ENCODE measurements around the gene KCNG2.

DNA sequence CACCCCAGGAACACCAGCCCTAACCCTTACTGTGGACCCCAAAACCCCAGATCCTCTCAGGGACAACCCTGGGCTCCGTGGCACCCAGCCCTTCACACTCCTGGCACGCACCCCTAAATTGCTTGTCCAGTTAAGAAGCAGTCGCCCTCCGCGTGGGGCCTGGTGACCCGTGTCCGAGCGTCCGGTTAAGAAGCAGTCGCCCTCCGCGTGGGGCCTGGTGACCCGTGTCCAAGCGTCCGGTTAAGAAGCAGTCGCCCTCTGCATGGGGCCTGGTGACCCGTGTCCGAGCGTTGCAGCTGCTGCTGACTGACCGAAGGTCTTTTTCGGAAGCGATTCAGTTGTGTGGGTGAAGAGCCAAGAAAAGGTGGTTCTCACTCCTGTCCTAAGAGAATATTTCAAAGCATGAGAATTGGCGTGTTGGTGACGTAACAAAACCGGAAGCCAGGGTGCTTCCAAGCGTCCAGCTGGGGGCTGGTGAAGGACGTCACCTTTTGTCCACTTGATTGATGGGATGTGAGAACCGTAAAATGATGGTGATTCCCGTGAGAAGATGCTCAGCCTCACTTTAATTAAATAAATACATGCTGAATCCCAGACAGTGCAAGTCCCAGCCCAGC lies 70.5 kb downstream of the KCNG2 start:
- TF ChIP-seq, protein P1, sequence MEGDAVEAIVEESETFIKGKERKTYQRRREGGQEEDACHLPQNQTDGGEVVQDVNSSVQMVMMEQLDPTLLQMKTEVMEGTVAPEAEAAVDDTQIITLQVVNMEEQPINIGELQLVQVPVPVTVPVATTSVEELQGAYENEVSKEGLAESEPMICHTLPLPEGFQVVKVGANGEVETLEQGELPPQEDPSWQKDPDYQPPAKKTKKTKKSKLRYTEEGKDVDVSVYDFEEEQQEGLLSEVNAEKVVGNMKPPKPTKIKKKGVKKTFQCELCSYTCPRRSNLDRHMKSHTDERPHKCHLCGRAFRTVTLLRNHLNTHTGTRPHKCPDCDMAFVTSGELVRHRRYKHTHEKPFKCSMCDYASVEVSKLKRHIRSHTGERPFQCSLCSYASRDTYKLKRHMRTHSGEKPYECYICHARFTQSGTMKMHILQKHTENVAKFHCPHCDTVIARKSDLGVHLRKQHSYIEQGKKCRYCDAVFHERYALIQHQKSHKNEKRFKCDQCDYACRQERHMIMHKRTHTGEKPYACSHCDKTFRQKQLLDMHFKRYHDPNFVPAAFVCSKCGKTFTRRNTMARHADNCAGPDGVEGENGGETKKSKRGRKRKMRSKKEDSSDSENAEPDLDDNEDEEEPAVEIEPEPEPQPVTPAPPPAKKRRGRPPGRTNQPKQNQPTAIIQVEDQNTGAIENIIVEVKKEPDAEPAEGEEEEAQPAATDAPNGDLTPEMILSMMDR (conservative IDR thresholded peaks at IDR 0.05), result no peak
- TF ChIP-seq ZFX (IDR thresholded peaks at IDR 0.05), result no peak
